T-helper 1 cell treated with Interleukin-12 subunit alpha and Interleukin-12 subunit beta and Interleukin-4 antibody, amounts not matched to agents 30 ng/mL and 1 ng/mL, for 36 hours (primary cell): ENCODE data around the gene DNAJC16. TPM values are rescaled to one million over a fixed set of nuclear protein-coding genes. Genes with fewer than 3 reads are reported as not detected.
"Not testable (repeated sequence)": the region's sequence is repeated elsewhere in the genome, so short reads cannot be mapped to it uniquely, and the experiment has no call there.

Source experiments
- intact Hi-C: fragments of 100-400 bp; cut with micrococcal nuclease; formaldehyde crosslinking; loops from one replicate; pipeline ENCODE4 v1.15.1; 2024
- total RNA-seq: library from RNA; stranded (reverse); gene quantifications from 2 replicates; pipeline ENCODE4 v1.2.3, GENCODE V29; 2022

The DNAJC16 gene
- 21.6 and 26.3 TPM in 2 replicates for total RNA-seq

GRCh38 chr1:15526490-15527339, at the start of gene DNAJC16:
TSS of gene DNAJC16 (plus strand) at chr1:15526848. CDS start at chr1:15529106, 2,258 bp downstream.
- intact Hi-C loops, result loop anchor here (1.0 to 10.0 kb wide), 11 partner anchors 52 to 1911 kb away; partner anchors contain the start of genes CPLANE2, EFHD2, FBXO42 and NECAP2

GRCh38 chr1:15476927-15477326, 49.7 kb upstream of the DNAJC16 start:
- intact Hi-C loops, result no loop called here

GRCh38 chr1:15477646-15478212, 48.9 kb upstream of the DNAJC16 start:
- intact Hi-C loops, result no loop called here

GRCh38 chr1:15479654-15480347, 46.8 kb upstream of the DNAJC16 start:
- intact Hi-C loops, result no loop called here

GRCh38 chr1:15482455-15482854, 44.2 kb upstream of the DNAJC16 start:
- intact Hi-C loops, result not testable (repeated sequence)

- intact Hi-C loops, result not testable (repeated sequence)
These were observed 43.6 kb upstream of the DNAJC16 start for GRCh38 chr1:15482983-15483543.

- intact Hi-C loops, result no loop called here
These were observed 42.7 kb upstream of the DNAJC16 start for GRCh38 chr1:15483971-15484370.

GRCh38 chr1:15484443-15484842, 42.2 kb upstream of the DNAJC16 start:
- intact Hi-C loops, result not testable (repeated sequence)

GRCh38 chr1:15485636-15486035, 41.0 kb upstream of the DNAJC16 start:
- intact Hi-C loops, result no loop called here

- intact Hi-C loops, result not testable (repeated sequence)
These were observed 39.6 kb upstream of the DNAJC16 start for GRCh38 chr1:15486844-15487610.

- intact Hi-C loops, result no loop called here
These were observed 38.3 kb upstream of the DNAJC16 start for GRCh38 chr1:15488371-15488770.

- intact Hi-C loops, result no loop called here
These were observed 37.5 kb upstream of the DNAJC16 start for GRCh38 chr1:15489052-15489736.

GRCh38 chr1:15491010-15491409, 35.6 kb upstream of the DNAJC16 start:
- intact Hi-C loops, result not testable (repeated sequence)

GRCh38 chr1:15492596-15492995, 34.1 kb upstream of the DNAJC16 start:
- intact Hi-C loops, result no loop called here

GRCh38 chr1:15493869-15494390, 32.7 kb upstream of the DNAJC16 start:
- intact Hi-C loops, result no loop called here

GRCh38 chr1:15500184-15501178, 26.2 kb upstream of the DNAJC16 start:
- intact Hi-C loops, result loop anchor here (1.0 kb wide), 1 partner anchor 177 kb away; no protein-coding TSS in a partner anchor

- intact Hi-C loops, result loop anchor here (1.0 kb wide), 1 partner anchor 178 kb away; no protein-coding TSS in a partner anchor
These were observed 25.2 kb upstream of the DNAJC16 start for GRCh38 chr1:15501208-15502032.

GRCh38 chr1:15504436-15504835, 22.2 kb upstream of the DNAJC16 start:
- intact Hi-C loops, result no loop called here
